HG02938 (cell line): Measurements from ENCODE around the gene PINK1.

Experiments used
- ATAC-seq: cut with Tn5 transposase; IDR thresholded peaks from one replicate; pipeline ENCODE4 v1.9.1; 2021; ENCODE audit warnings: mild to moderate bottlenecking, moderate library complexity; ENCODE audit not compliant: unreplicated experiment

PINK1 gene

GRCh38 chr1:20641975-20642374, 8.7 kb downstream of the PINK1 start:
- no peak for ATAC-seq

GRCh38 chr1:20643080-20643479, 9.8 kb downstream of the PINK1 start:
- no peak for ATAC-seq

GRCh38 chr1:20644416-20644815, 11.2 kb downstream of the PINK1 start:
- ATAC-seq: no peak

GRCh38 chr1:20645414-20645813, 12.2 kb downstream of the PINK1 start:
- no peak for ATAC-seq

- ATAC-seq: no peak
These were observed 15.2 kb downstream of the PINK1 start for GRCh38 chr1:20648438-20648837.

GRCh38 chr1:20648946-20649345, 15.7 kb downstream of the PINK1 start:
- ATAC-seq: no peak

- no peak for ATAC-seq
These were observed 19.0 kb downstream of the PINK1 start for GRCh38 chr1:20652300-20652699.

- ATAC-seq: no peak
These were observed 20.9 kb downstream of the PINK1 start for GRCh38 chr1:20654104-20654690.

GRCh38 chr1:20657024-20657423, 23.8 kb downstream of the PINK1 start:
- no peak for ATAC-seq

- ATAC-seq: no peak
These were observed 25.1 kb downstream of the PINK1 start for GRCh38 chr1:20658166-20658915.

- ATAC-seq: no peak
These were observed 27.1 kb downstream of the PINK1 start for GRCh38 chr1:20660363-20660762.

- ATAC-seq: peak; percentile 4
These were observed 27.6 kb downstream of the PINK1 start for GRCh38 chr1:20660847-20661206.

- peak; percentile 96 for ATAC-seq
These were observed 28.2 kb downstream of the PINK1 start, which contains the start of gene DDOST for GRCh38 chr1:20661207-20662109. Gene DDOST (minus strand): TSS chr1:20661369. CDS start chr1:20661350, 19 bp downstream.

- ATAC-seq: no peak
These were observed 28.8 kb downstream of the PINK1 start for GRCh38 chr1:20662110-20662475.

- ATAC-seq: no peak
These were observed 30.1 kb downstream of the PINK1 start for GRCh38 chr1:20663365-20663764.

GRCh38 chr1:20663969-20664715, 30.9 kb downstream of the PINK1 start:
- no peak for ATAC-seq

GRCh38 chr1:20665726-20666125, 32.5 kb downstream of the PINK1 start:
- no peak for ATAC-seq

GRCh38 chr1:20666146-20666545, 32.9 kb downstream of the PINK1 start:
- ATAC-seq: no peak

GRCh38 chr1:20666804-20667203, 33.5 kb downstream of the PINK1 start:
- ATAC-seq: no peak

GRCh38 chr1:20668581-20668980, 35.3 kb downstream of the PINK1 start:
- no peak for ATAC-seq

GRCh38 chr1:20670936-20671335, 37.7 kb downstream of the PINK1 start:
- ATAC-seq: no peak
